HG03442 (cell line): ENCODE measurements around the gene LDHD.
A peak's percentile ranks its signal among the peaks of the same experiment; 100 is the strongest.

Source experiments
- ATAC-seq: cut with Tn5 transposase; IDR thresholded peaks from one replicate; pipeline ENCODE4 v1.9.1; 2021; ENCODE audit warnings: mild to moderate bottlenecking, moderate library complexity; ENCODE audit not compliant: unreplicated experiment

Gene LDHD

GRCh38 chr16:75083813-75084212 lies 32.8 kb downstream of the LDHD start:
- no peak for ATAC-seq

GRCh38 chr16:75081179-75081859 lies 35.3 kb downstream of the LDHD start:
- no peak for ATAC-seq

GRCh38 chr16:75080205-75081029 lies 36.2 kb downstream of the LDHD start:
- ATAC-seq: no peak

GRCh38 chr16:75079346-75079926 lies 37.1 kb downstream of the LDHD start:
- no peak for ATAC-seq

GRCh38 chr16:75078886-75079285 lies 37.7 kb downstream of the LDHD start:
- no peak for ATAC-seq

GRCh38 chr16:75075688-75076268 lies 40.8 kb downstream of the LDHD start:
- ATAC-seq: no peak

GRCh38 chr16:75074920-75075687 lies 41.5 kb downstream of the LDHD start:
- peak; percentile 96 for ATAC-seq

GRCh38 chr16:75074304-75074793 lies 42.2 kb downstream of the LDHD start:
- no peak for ATAC-seq

- no peak for ATAC-seq
These were observed 42.9 kb downstream of the LDHD start for GRCh38 chr16:75073545-75074303.

- no peak for ATAC-seq
These were observed 44.2 kb downstream of the LDHD start for GRCh38 chr16:75072239-75072947.

- no peak for ATAC-seq
These were observed 45.0 kb downstream of the LDHD start for GRCh38 chr16:75071621-75072020.

- no peak for ATAC-seq
These were observed 46.4 kb downstream of the LDHD start for GRCh38 chr16:75070012-75070841.

GRCh38 chr16:75068085-75069031 lies 48.2 kb downstream of the LDHD start:
- ATAC-seq: no peak

GRCh38 chr16:75066861-75067447 lies 49.6 kb downstream of the LDHD start:
- ATAC-seq: no peak

GRCh38 chr16:75065521-75066149 lies 50.9 kb downstream of the LDHD start:
- no peak for ATAC-seq

GRCh38 chr16:75065149-75065505 lies 51.5 kb downstream of the LDHD start:
- no peak for ATAC-seq
